Endothelial cell of umbilical vein (primary cell): ENCODE measurements around the gene PTCHD4.

Source experiments
- POLR2A ChIP-seq: IDR thresholded peaks from 2 replicates; pipeline ENCODE4 v1.6.1; 2012; ENCODE audit warnings: low read depth, mild to moderate bottlenecking, control low read depth, low read length
- POLR2AphosphoS5 ChIP-seq: IDR thresholded peaks from 2 replicates; pipeline ENCODE4 v1.6.1; 2012; ENCODE audit warnings: low read depth, mild to moderate bottlenecking, control low read depth, low read length, moderate library complexity; ENCODE audit not compliant: insufficient read depth

- no peak for TF ChIP-seq POLR2AphosphoS5
- TF ChIP-seq POLR2A: no peak
Measured at GRCh38 chr6:48123601-48124000, 12.6 kb upstream of the PTCHD4 start.
